GM19455 (cell line): Measurements from ENCODE around the gene AKR1C1.
"Not testable (repeated sequence)": the region's sequence is repeated elsewhere in the genome, so short reads cannot be mapped to it uniquely, and the experiment has no call there.

Source experiments
- ATAC-seq: cut with Tn5 transposase; IDR thresholded peaks from one replicate; pipeline ENCODE4 v1.9.1; 2021; ENCODE audit not compliant: unreplicated experiment

AKR1C1 gene

DNA sequence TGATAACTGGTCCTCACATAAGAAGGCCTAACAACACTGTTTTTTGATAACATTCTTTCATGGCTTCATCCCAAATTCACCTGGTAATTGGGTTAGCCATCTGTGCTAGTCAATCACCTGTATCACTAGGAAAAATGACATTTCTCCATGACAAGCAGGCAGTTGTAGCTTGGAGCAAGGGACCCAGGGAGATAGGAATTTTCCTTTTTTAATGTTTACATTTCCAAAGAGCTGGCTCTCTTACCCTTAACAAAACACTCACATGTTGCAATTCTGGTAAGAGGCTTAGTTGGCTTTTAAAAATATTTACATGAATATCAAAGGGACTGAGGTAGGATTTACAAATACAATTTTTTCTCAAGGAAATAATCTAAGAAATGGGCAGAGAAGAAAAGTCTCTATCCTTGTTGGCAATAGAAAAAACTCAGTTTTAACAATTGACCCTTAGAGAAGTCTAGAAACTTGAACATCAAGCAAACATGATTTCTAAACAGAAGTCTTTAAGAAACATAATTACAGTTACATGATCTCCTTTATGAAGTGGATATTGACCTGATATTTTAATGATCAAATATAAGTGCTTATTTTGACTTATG, 16.1 kb upstream of the AKR1C1 start:
- no peak for ATAC-seq

DNA sequence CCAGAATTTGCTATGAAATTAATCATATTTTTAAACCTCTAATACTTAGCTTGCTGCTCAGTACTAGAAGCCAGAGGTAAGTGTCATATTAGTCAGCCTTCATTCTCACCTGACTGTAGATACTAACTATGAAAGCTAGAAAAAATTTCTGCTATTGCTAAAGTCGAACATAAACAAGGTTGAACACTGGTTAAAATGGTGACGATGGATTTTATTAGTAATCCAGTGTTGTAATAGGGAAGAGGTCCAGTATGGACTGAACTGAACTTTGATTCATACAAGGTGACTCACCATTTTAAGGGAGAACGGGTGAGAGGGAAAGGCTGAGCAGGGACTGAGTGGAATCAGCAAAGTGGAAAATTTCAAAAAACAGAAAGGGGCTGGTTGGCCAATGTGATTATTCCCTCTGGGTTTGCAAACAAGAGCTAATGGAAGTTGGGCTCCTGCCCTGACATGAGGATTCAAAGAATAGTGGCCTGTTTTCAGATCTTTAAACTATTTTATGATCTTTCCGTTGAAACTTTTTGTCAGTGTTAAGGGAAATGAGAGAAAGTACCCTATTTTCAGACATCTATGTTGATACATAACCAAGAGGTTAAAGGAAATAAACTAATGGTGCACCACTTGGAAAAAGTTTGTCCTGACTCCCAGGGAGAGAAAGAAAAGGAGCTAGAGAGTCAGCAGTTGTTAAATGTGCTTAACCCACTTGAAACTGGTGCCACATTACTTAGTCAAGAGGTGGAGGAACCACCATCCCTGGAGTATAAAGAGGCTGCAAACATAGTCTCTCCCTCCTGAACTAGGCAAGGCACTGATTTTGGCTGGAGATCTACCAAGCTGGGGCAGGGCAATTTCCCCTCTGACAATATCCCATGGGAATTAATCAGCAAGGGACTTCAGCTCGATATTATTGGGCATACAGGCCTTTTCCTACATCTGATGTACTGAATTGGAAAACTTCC, 15.3 kb upstream of the AKR1C1 start:
- ATAC-seq = no peak

- ATAC-seq = not testable (repeated sequence)
These were observed 11.6 kb upstream of the AKR1C1 start for GRCh38 chr10:4951512-4952162.

DNA sequence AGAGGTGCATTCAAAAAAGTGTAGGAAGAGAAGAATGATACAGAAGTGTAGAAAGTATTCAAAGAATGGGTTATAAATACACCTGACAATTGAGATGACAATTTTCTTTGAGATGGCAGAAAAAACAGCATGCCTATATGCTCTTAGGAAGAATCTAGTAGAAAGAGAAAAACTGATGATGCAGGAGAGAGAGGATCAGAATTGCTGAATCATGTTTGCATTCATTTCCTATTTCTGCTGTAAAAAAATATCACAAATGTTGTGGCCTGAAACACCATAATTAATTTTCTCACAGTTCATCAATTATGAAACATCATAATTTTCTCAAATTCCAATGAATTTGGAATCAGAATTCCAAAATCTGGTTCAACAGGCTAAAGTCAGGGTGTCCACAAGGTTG, 9.8 kb upstream of the AKR1C1 start:
- ATAC-seq = no peak

GRCh38 chr10:4956088-4956487, 7.1 kb upstream of the AKR1C1 start:
- ATAC-seq = not testable (repeated sequence)

GRCh38 chr10:4956955-4957645, 6.1 kb upstream of the AKR1C1 start:
- ATAC-seq = not testable (repeated sequence)

- not testable (repeated sequence) for ATAC-seq
These were observed 1.7 kb upstream of the AKR1C1 start for GRCh38 chr10:4961558-4961957.

GRCh38 chr10:4962308-4962707, 907 bp upstream of the AKR1C1 start:
- ATAC-seq = not testable (repeated sequence)

- not testable (repeated sequence) for ATAC-seq
These were observed 570 bp downstream of the AKR1C1 start for GRCh38 chr10:4963815-4964154.

- not testable (repeated sequence) for ATAC-seq
These were observed 2.5 kb downstream of the AKR1C1 start for GRCh38 chr10:4965763-4966162.

- not testable (repeated sequence) for ATAC-seq
These were observed 4.0 kb downstream of the AKR1C1 start for GRCh38 chr10:4967189-4967588.

- ATAC-seq = not testable (repeated sequence)
These were observed 6.1 kb downstream of the AKR1C1 start for GRCh38 chr10:4969289-4969688.

GRCh38 chr10:4970362-4970761, 7.1 kb downstream of the AKR1C1 start:
- not testable (repeated sequence) for ATAC-seq

- not testable (repeated sequence) for ATAC-seq
These were observed 9.3 kb downstream of the AKR1C1 start for GRCh38 chr10:4972369-4973142.

DNA sequence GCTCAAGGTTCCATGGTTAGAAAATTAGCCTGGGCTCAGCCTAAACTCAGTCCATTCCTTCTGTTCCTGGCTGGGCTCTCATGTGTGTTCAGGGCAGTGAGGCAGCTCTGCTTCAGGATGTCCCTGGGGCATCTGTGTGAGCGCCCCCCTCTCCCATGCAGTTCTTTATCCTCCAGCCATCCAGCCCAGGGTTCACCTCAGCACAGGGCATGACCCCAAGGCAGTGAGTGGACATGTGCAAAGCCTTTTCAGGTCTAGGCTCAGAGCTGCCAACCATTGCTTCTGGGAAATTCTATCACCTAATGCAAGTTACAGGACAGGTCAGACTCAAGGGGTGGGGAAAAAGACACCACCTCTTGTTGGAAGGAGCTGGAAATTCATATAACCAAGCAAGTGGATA, 10.1 kb downstream of the AKR1C1 start:
- not testable (repeated sequence) for ATAC-seq

GRCh38 chr10:4974400-4974799, 11.2 kb downstream of the AKR1C1 start:
- not testable (repeated sequence) for ATAC-seq

DNA sequence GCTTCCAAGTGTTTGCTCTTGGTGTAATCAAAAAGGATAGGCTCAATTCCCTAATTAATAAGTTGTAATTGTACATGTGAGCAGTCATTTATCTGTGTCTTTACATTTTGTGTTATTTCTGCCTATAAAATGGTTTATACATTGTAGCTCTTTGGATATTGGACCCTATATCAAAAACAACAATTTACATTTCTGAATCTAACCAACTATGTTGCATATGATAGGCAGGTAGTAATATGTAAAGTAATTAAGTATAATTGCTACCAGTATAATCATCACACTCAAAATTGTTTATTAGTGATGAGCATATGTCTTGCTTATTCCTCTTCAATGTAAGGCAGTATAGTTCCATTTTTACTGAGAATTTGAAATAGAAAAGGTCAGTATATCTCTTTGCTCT, 13.8 kb downstream of the AKR1C1 start:
- ATAC-seq = no peak

DNA sequence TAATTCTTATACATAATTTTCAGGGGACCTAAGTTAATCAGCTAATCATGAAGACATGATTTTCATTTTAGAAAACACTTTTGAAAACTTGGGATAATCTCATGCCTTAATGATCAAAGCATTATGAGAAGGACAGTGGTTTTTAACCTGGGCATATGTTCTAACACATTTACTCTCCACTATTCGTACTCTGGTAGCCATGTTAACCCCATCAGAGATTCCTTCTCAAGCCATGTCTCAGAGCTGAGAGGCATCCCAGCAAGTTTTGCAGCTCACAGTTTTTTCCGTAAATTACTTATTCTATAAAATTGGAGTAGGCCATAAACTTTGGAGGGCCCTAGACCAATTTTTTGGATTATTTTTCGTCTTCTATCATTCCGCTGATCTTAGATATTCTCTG, 15.7 kb downstream of the AKR1C1 start:
- ATAC-seq = no peak

- no peak for ATAC-seq
These were observed 17.6 kb downstream of the AKR1C1 start for GRCh38 chr10:4980793-4981192.

GRCh38 chr10:4981722-4982471, 18.7 kb downstream of the AKR1C1 start:
- ATAC-seq = no peak
